RWPE2 (cell line): Measurements from ENCODE around the gene ZP1.
A peak's percentile ranks its signal among the peaks of the same experiment; 100 is the strongest.

ENCODE experiments used
- ATAC-seq: fragments of 200-7000 bp; cut with Tn5 transposase; 3 replicates; pipeline ENCODE4 v1.9.1; 2021; ENCODE audit warnings: low read depth
- DNase-seq: peaks from one replicate; pipeline ENCODE4 v3.0.0-alpha.2; 2020; ENCODE audit warnings: low spot score
- H3K27ac ChIP-seq: fragments of 450-650 bp; 2 replicates; pipeline ENCODE4 v1.5.1; 2017; ENCODE audit warnings: mild to moderate bottlenecking; ENCODE audit not compliant: poor library complexity, severe bottlenecking
- H3K27me3 ChIP-seq: fragments of 250-450 bp; sonication (Bioruptor Pico); 2 replicates; pipeline ENCODE4 v1.5.1; 2021; ENCODE audit warnings: mild to moderate bottlenecking, moderate library complexity; ENCODE audit not compliant: insufficient read depth, poor library complexity, severe bottlenecking
- H3K36me3 ChIP-seq: fragments of 250-450 bp; sonication (Bioruptor Pico); 2 replicates; pipeline ENCODE4 v1.5.1; 2020; ENCODE audit warnings: low read depth, mild to moderate bottlenecking, moderate library complexity
- H3K4me1 ChIP-seq: fragments of 250-450 bp; sonication (Bioruptor Pico); 2 replicates; pipeline ENCODE4 v1.5.1; 2021; ENCODE audit warnings: mild to moderate bottlenecking, moderate library complexity; ENCODE audit not compliant: insufficient read depth, poor library complexity, severe bottlenecking
- H3K4me3 ChIP-seq: fragments of 250-450 bp; sonication (Bioruptor Pico); 2 replicates; pipeline ENCODE4 v1.5.1; 2021; ENCODE audit warnings: mild to moderate bottlenecking, moderate library complexity; ENCODE audit not compliant: severe bottlenecking
- H3K9me3 ChIP-seq: fragments of 250-450 bp; sonication (Bioruptor Pico); 2 replicates; pipeline ENCODE4 v1.5.1; 2021; ENCODE audit warnings: mild to moderate bottlenecking, moderate library complexity; ENCODE audit not compliant: severe bottlenecking
- TF ChIP-seq, protein P1 (sequence below): fragments of 450-650 bp; IDR thresholded peaks from one replicate; pipeline ENCODE4 v1.5.1; 2017; ENCODE audit warnings: mild to moderate bottlenecking, moderate library complexity; ENCODE audit not compliant: poor library complexity, severe bottlenecking

The ZP1 gene

DNA sequence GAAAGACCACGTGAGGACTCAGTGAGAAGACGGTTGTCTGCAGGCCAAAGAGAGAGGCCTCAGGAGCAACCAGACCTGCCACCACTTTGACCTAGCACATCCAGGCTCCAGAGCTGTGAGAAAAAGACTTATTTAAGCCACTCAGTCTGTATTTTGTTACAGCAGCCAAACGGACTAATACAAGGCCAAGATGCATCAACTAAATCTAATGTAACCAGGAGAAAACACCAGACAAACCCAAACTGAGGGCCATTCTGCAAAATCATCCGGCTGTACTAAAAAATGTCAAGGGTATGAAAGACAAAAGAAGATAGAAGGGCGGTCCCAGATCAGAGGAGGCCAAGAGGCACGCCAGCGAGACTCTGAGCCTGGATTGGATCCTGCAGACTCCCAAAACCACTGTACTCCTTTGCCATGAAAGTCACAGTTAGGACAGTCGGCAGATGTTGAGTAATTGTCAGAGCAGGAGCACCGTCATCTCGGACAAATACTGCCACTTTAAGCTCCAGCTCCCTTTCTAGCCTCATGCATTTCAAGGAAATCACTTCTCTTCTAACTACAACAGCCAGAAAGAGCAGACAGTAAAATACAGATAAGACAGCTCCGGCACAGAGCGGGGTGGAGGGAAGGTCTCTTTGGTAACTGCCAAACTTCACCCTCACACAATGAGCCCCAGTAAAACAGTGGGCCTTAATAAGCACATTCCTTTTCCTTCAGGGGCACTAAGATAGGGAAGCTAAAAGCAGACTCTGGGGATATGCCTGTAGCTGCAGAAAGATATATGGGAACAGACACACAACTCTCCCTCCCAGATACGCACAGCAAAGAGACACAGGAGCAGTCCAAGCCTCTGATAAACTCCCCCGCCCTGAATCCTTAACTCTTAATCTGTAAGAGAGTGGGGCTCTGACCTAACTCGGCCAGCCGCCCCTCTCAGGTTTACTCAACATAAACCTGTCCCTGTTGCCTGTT, 3.5 kb upstream of the ZP1 start:
- Histone ChIP-seq H3K4me3 (no peak overlapping the region), H3K27ac (no peak overlapping the region), H3K9me3 (no peaks in the 10 kb centered on the region), H3K27me3 (no peaks in the 10 kb centered on the region), H3K36me3 (no peaks in the 10 kb centered on the region), H3K4me1 (no peaks in the 10 kb centered on the region)
- TF ChIP-seq, protein P1, sequence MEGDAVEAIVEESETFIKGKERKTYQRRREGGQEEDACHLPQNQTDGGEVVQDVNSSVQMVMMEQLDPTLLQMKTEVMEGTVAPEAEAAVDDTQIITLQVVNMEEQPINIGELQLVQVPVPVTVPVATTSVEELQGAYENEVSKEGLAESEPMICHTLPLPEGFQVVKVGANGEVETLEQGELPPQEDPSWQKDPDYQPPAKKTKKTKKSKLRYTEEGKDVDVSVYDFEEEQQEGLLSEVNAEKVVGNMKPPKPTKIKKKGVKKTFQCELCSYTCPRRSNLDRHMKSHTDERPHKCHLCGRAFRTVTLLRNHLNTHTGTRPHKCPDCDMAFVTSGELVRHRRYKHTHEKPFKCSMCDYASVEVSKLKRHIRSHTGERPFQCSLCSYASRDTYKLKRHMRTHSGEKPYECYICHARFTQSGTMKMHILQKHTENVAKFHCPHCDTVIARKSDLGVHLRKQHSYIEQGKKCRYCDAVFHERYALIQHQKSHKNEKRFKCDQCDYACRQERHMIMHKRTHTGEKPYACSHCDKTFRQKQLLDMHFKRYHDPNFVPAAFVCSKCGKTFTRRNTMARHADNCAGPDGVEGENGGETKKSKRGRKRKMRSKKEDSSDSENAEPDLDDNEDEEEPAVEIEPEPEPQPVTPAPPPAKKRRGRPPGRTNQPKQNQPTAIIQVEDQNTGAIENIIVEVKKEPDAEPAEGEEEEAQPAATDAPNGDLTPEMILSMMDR = no peak
- peak; percentile 15 for DNase-seq
- no peak for ATAC-seq

DNA sequence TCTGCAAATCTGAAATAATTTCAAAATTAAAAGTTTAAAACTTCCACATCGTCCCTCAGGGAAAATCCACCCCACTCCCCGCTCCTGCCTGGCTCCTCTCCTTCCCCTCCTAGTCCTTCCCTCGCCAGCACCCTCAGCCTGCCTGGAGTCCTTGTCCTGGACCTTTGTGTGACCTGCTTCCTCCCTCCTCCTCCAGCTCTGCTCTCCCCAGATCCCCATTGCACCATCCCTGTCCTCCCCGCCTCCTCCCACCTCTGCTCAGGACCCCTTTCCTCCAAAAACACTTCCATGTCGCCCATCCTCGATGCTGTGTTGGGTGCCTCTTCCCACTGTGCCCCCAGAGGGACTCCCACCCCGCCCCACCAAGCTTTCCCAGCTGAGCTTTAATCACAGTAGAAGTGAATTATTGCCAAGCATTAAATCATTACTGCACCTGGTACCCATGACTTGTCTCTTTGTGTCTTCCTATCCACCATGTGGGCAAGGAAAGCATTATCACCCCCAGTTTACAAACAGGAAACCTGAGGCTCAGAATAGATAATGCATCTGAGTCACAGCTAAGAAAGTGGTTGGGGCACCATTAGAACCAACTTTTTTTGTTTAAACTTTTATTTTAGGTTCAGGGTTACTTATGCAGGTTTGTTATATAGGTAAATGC, 2.4 kb upstream of the ZP1 start:
- no peaks in the 10 kb centered on the region for H3K4me1 ChIP-seq
- H3K27me3 ChIP-seq = no peaks in the 10 kb centered on the region
- DNase-seq = peak; percentile 41
- H3K4me3 ChIP-seq = no peak overlapping the region
- no peaks in the 10 kb centered on the region for H3K9me3 ChIP-seq
- TF ChIP-seq, protein P1 = no peak
- no peak for ATAC-seq
- no peak overlapping the region for H3K27ac ChIP-seq
- no peaks in the 10 kb centered on the region for H3K36me3 ChIP-seq

DNA sequence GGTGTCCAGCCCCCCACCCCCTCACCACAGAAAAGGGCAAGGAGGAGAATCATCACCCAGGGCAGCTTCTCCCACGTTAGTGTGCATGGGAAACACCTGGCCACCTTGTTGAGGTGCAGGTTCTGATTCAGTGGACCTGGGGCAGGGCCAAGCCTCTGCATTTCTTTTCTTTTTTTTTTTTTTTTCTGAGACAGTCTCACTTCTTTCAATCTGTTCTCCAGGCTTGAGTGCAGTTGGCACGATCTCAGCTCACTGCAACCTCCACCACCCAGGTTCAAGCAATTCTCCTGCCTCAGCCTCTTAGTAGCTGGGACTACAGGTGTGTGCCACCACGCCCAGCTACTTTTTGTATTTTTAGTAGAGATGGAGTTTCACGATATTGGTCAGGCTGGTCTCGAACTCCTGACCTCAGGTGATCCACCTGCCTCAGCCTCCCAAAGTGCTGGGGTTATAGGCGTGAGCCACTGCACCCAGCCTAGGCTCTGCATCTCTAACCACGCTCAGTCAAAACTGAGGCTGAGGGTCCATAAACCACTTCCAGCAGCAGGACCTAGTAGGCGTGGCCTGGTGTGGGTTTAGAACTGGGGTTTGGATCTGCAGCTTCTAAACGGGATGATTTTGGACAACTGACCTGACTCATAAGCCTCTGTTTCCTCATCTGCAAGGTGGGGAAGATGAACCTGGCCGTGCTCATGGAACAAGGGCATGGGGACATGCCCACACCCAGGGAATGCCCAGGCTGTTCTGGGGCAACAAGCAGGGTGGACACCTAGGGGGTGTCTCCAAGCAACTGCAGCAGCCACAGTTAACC, 734 bp downstream of the ZP1 start:
- H3K9me3 ChIP-seq = no peaks in the 10 kb centered on the region
- DNase-seq (no peak), ATAC-seq (no peak)
- no peak overlapping the region for H3K27ac ChIP-seq
- no peaks in the 10 kb centered on the region for H3K4me1 ChIP-seq
- no peaks in the 10 kb centered on the region for H3K36me3 ChIP-seq
- H3K4me3 ChIP-seq = no peak overlapping the region
- no peaks in the 10 kb centered on the region for H3K27me3 ChIP-seq
- TF ChIP-seq, protein P1 = no peak

DNA sequence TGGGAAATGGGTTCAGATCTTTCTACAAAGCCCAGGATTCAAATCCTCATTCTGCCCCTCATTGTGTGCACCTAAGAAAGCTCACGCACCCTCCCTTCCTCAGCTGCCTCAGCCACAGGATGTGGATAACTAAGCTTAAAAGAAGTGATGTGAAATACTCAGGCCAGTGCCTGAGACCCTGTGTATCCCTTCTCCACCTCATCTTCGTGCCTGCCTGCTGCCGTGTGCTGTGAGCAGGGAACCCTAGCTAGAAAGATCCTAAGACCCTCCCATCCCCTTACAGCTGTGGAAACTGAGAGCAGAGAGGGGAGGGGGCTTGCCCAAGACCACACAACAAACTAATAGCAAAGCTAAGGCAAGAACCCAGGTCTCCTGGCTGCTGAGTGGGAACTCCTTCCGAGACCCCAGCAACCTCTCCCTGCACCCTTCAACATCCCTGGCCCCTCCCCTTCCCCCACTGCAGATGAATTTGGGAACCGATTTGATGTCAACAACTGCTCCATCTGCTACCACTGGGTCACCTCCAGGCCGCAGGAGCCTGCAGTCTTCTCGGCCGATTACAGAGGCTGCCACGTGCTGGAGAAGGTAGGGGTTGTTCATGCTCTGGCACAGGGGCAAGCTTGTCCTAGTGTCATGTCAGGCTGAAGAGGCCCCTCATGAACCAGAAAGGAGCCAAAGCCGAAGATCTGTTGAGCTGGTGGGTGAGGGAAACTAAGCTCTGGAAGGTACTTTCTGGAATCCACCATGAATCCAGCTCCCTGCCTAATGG, 1.5 kb downstream of the ZP1 start:
- ATAC-seq (no peak), DNase-seq (no peak)
- Histone ChIP-seq H3K4me1 (no peaks in the 10 kb centered on the region), H3K27ac (no peak overlapping the region), H3K9me3 (no peaks in the 10 kb centered on the region), H3K36me3 (no peaks in the 10 kb centered on the region), H3K4me3 (no peak overlapping the region), H3K27me3 (no peaks in the 10 kb centered on the region)
- TF ChIP-seq, protein P1 = no peak
